HG03108 (cell line): ENCODE measurements around the gene SPDYE17.
A peak's percentile ranks its signal among the peaks of the same experiment; 100 is the strongest.
"Not testable (repeated sequence)": the region's sequence is repeated elsewhere in the genome, so short reads cannot be mapped to it uniquely, and the experiment has no call there.

Source experiments
- ATAC-seq: cut with Tn5 transposase; IDR thresholded peaks from one replicate; pipeline ENCODE4 v1.9.1; 2021; ENCODE audit warnings: moderate library complexity; ENCODE audit not compliant: unreplicated experiment

The SPDYE17 gene

GRCh38 chr7:76999474-77000107 lies 32.6 kb downstream of the SPDYE17 start:
- ATAC-seq, result not testable (repeated sequence)

- not testable (repeated sequence) for ATAC-seq
Measured at GRCh38 chr7:76998764-76999450, 33.3 kb downstream of the SPDYE17 start.

GRCh38 chr7:76998285-76998589 lies 33.9 kb downstream of the SPDYE17 start:
- no peak for ATAC-seq

GRCh38 chr7:76997381-76998284 lies 34.5 kb downstream of the SPDYE17 start:
- ATAC-seq, result no peak

- not testable (repeated sequence) for ATAC-seq
Measured at GRCh38 chr7:76996932-76997331, 35.2 kb downstream of the SPDYE17 start.

GRCh38 chr7:76994286-76994685 lies 37.9 kb downstream of the SPDYE17 start:
- ATAC-seq, result not testable (repeated sequence)

- not testable (repeated sequence) for ATAC-seq
Measured at GRCh38 chr7:76993831-76994230, 38.3 kb downstream of the SPDYE17 start.

GRCh38 chr7:76992871-76993270 lies 39.3 kb downstream of the SPDYE17 start:
- ATAC-seq, result not testable (repeated sequence)

GRCh38 chr7:76992204-76992603 lies 40.0 kb downstream of the SPDYE17 start:
- ATAC-seq, result not testable (repeated sequence)

GRCh38 chr7:76990202-76990601 lies 42.0 kb downstream of the SPDYE17 start:
- ATAC-seq, result not testable (repeated sequence)

GRCh38 chr7:76985924-76986717 lies 46.0 kb downstream of the SPDYE17 start:
- ATAC-seq, result not testable (repeated sequence)

- peak; percentile 95 for ATAC-seq
Measured at GRCh38 chr7:76984784-76985136, 47.4 kb downstream of the SPDYE17 start.

- ATAC-seq, result peak; percentile 8
Measured at GRCh38 chr7:76983937-76984783, 48.0 kb downstream of the SPDYE17 start.

GRCh38 chr7:76983333-76983732 lies 48.8 kb downstream of the SPDYE17 start:
- ATAC-seq, result not testable (repeated sequence)

GRCh38 chr7:76982501-76982900 lies 49.7 kb downstream of the SPDYE17 start:
- ATAC-seq, result not testable (repeated sequence)

- not testable (repeated sequence) for ATAC-seq
Measured at GRCh38 chr7:76981187-76981970, 50.8 kb downstream of the SPDYE17 start.

GRCh38 chr7:76980576-76980975 lies 51.6 kb downstream of the SPDYE17 start:
- ATAC-seq, result not testable (repeated sequence)

GRCh38 chr7:76977761-76978367 lies 54.3 kb downstream of the SPDYE17 start:
- not testable (repeated sequence) for ATAC-seq
